GM12878 (cell line): ENCODE measurements around the gene CDYL. TPM values are rescaled to one million over a fixed set of nuclear protein-coding genes. Genes with fewer than 3 reads are reported as not detected.

Source experiments
- ATAC-seq: fragments of 200-7000 bp; cut with Tn5 transposase; 3 replicates; pipeline ENCODE4 v1.9.1; 2020; ENCODE audit warnings: mild to moderate bottlenecking, moderate library complexity
- BruUV-seq: library from RNA; stranded (reverse); fragments of 400-500 nt; replicated peaks from 2 replicates; lab custom pipeline; 2021; lab: Mats Ljungman, UMichigan
- CTCF ChIA-PET: fragments of 300-600 bp; sonication (Branson Sonifier 250); formaldehyde crosslinking; extraction: SDS; loops from one replicate; lab custom pipeline; 2021; ENCODE audit warnings: inconsistent platforms; lab: Yijun Ruan, JAX
- POLR2A ChIA-PET: fragments of 350-600 bp; formaldehyde crosslinking; extraction: SDS; loops from one replicate; lab custom pipeline; 2021; ENCODE audit warnings: inconsistent platforms; lab: Charles Lee
- RAD21 ChIA-PET: fragments of 300-600 bp; sonication (Branson Sonifier 250); formaldehyde crosslinking; loops from one replicate; lab custom pipeline; 2023; ENCODE audit warnings: antibody characterized with exemption; ENCODE audit not compliant: unreplicated experiment; lab: Charles Lee
- SMC1A ChIA-PET: fragments of 300-600 bp; sonication (Branson Sonifier 250); formaldehyde crosslinking; loops from one replicate; lab custom pipeline; 2023; ENCODE audit not compliant: unreplicated experiment, uncharacterized antibody; lab: Charles Lee
- DNase-seq: peaks from one replicate; pipeline ENCODE4 v3.0.0-alpha.2; 2011; ENCODE audit warnings: low read depth, low spot score
- FAIRE-seq: peaks from 3 replicates; lab custom pipeline; 2011; peaks lifted over from hg19 to GRCh38; lab: Jason Lieb, UNC
- H2AFZ ChIP-seq: 2 replicates; pipeline ENCODE4 v1.6.0; 2011; ENCODE audit warnings: low read depth, low read length, control low read depth; ENCODE audit not compliant: control insufficient read depth
- H3K27ac ChIP-seq: 2 replicates; pipeline ENCODE4 v1.5.1; 2011; ENCODE audit warnings: control low read depth; ENCODE audit not compliant: control insufficient read depth, insufficient read depth
- H3K27me3 ChIP-seq, 2 experiments: replicated peaks in 1 of 2; 2 replicates each; pipeline versions ENCODE4 v1.6.0 to v1.6.1; 2011; ENCODE audit warnings: low read length in 1 of 2; ENCODE audit not compliant: control insufficient read depth in 2 of 2, insufficient read depth in 2 of 2
- H3K36me3 ChIP-seq, 2 experiments: 2 replicates each; pipeline ENCODE4 v1.5.1; 2011; ENCODE audit warnings: low read length in 1 of 2; ENCODE audit not compliant: control insufficient read depth in 2 of 2, insufficient read depth in 2 of 2
- H3K4me1 ChIP-seq: 2 replicates; pipeline ENCODE4 v1.6.1; 2011; ENCODE audit warnings: mild to moderate bottlenecking, low read length, moderate library complexity, mixed read lengths; ENCODE audit not compliant: control insufficient read depth, insufficient read depth
- H3K4me2 ChIP-seq: 2 replicates; pipeline ENCODE4 v1.6.0; 2011; ENCODE audit warnings: control low read depth; ENCODE audit not compliant: control insufficient read depth, insufficient read depth
- H3K4me3 ChIP-seq: fragments of 200-600 bp; sonication (generic); 2 replicates; pipeline ENCODE4 v1.5.1; 2016
- H3K79me2 ChIP-seq: 2 replicates; pipeline ENCODE4 v1.6.0; 2011; ENCODE audit warnings: low read length; ENCODE audit not compliant: control insufficient read depth, insufficient read depth
- H3K9ac ChIP-seq: 2 replicates; pipeline ENCODE4 v1.8.0; 2011; ENCODE audit warnings: low read length, control low read depth, mixed read lengths; ENCODE audit not compliant: control insufficient read depth, insufficient read depth
- H3K9me3 ChIP-seq: replicated peaks from 3 replicates; pipeline ENCODE4 v1.5.1; 2011; ENCODE audit warnings: mild to moderate bottlenecking, low read length; ENCODE audit not compliant: control insufficient read depth, insufficient read depth
- H4K20me1 ChIP-seq: 2 replicates; pipeline ENCODE4 v1.6.0; 2011; ENCODE audit not compliant: control insufficient read depth, insufficient read depth
- IKZF1 ChIP-seq: fragments of 450-650 bp; conservative IDR thresholded peaks from 2 replicates; pipeline ENCODE4 v1.6.1; 2017; ENCODE audit warnings: antibody characterized with exemption, mild to moderate bottlenecking
- KLF5 ChIP-seq: fragments of 450-650 bp; IDR thresholded peaks from 2 replicates; pipeline ENCODE4 v1.6.1; 2014; ENCODE audit warnings: mild to moderate bottlenecking; ENCODE audit not compliant: partially characterized antibody
- ZBTB4 ChIP-seq: fragments of 450-650 bp; formaldehyde crosslinking; IDR thresholded peaks from 2 replicates; pipeline ENCODE4 v1.4.0; 2022; ENCODE audit warnings: mild to moderate bottlenecking, moderate library complexity
- WGBS: methylation state at CpG from one replicate; pipeline ENCODE4 v1.1.6; 2016; ENCODE audit warnings: low lambda C conversion rate; ENCODE audit not compliant: insufficient replicate concordance, insufficient coverage; ENCODE audit errors: missing lambda C conversion rate; 5-methylcytosine and 5-hydroxymethylcytosine counted together
- in situ Hi-C: fragments of 300-500 bp; cut with MboI; formaldehyde crosslinking; loops from 9 replicates; pipeline ENCODE4 v1.14.3; 2018; ENCODE audit warnings: mixed read lengths
- intact Hi-C: fragments of 100-400 bp; cut with micrococcal nuclease; formaldehyde crosslinking; loops from one replicate; pipeline ENCODE4 v1.14.2; 2022; ENCODE audit not compliant: unreplicated experiment
- polyA plus RNA-seq, 11 experiments: library from polyadenylated mRNA; depleted of rRNA in 4 of 11; unstranded in 6 of 11; stranded (reverse) in 5 of 11; fragments of >200 nt; fragmentation: Nextera tagmentation in 4 of 11; fragmentation: Illumina TruSeq in 1 of 11; extraction: Ambion mirVana in 4 of 11; extraction: Trizol in 1 of 11; gene quantifications; 1 replicate in 1 of 11; 2 replicates in 10 of 11; pipeline versions ENCODE4 v1.2.1 to v1.2.3, GENCODE V29; 2011 to 2016; ENCODE audit warnings: inconsistent platforms in 2 of 11, missing spikeins in 2 of 11, low read depth in 1 of 11
- total RNA-seq, 4 experiments: library from RNA; depleted of rRNA in 3 of 4; stranded (reverse); fragments of >200 nt in 3 of 4; fragmentation: Illumina TruSeq in 1 of 4; extraction: Trizol in 1 of 4; gene quantifications; 2 replicates each; pipeline versions ENCODE4 v1.2.1 to v1.2.3, GENCODE V29; 2013 to 2021

CDYL gene
- total and polyA plus RNA-seq, 10 of the 15 experiments (the other 5 are each of a cell fraction or from before 2014, with no cell fraction given), result 9.3 to 61.2 (median 28.5) TPM

- Histone ChIP-seq H3K79me2 (peaks cover 23% of the 10 kb centered on the region), H2AFZ (0 out of 2 replicates have a peak overlapping the region, but pooled peaks have one; percentile 84), H3K9me3 (peaks cover 3% of the 10 kb centered on the region; the same call in 2 of the 3 replicates), H3K9ac (no peak overlapping the region), H3K4me3 (no peak overlapping the region), H3K4me2 (peak overlapping the region; percentile 86), H4K20me1 (0 out of 2 replicates have a peak, but pooled peaks cover 3% of the 10 kb centered on the region), H3K27ac (no peak overlapping the region), H3K36me3 (no peaks in the 10 kb centered on the region), H3K4me1 (peaks cover 14% of the 10 kb centered on the region), H3K27me3 (peaks cover 3% of the 10 kb centered on the region in 2 experiments; a peak in 2 of 4 replicates)
- ChIA-PET SMC1A (interaction anchor here (1.1 kb wide), 1 partner anchor 15 kb away, joined by 3 read pairs; no protein-coding TSS in a partner anchor), RAD21 (interaction anchor here (11.3 kb wide), 1 partner anchor 27 kb away, joined by 203 read pairs; no protein-coding TSS in a partner anchor), POLR2A (no interaction called here), CTCF (no interaction called here)
- BruUV-seq, result no TSS peak
- FAIRE-seq (no peak), ATAC-seq (no peak), DNase-seq (no peak)
- intact Hi-C loops, result no loop called here
- in situ Hi-C loops, result loop anchor here (10.0 kb wide), 1 partner anchor 749 kb away; a partner anchor contains a TSS
- TF ChIP-seq ZBTB4 (CRISPR knock-in tag) (no peak), IKZF1 (no peak), KLF5 (no peak)
- WGBS, result 74% methylated on average over 6 of the region's 6 CpGs
These were observed 1.9 kb upstream of the CDYL start for GRCh38 chr6:4774296-4774695.
